ENCODE measurements around the gene ADAMTS12. TPM values are rescaled to one million over a fixed set of nuclear protein-coding genes. Genes with fewer than 3 reads are reported as not detected.

ADAMTS12 gene
- polyA plus RNA-seq, 1 of the 3 experiments (the other 2 are of a cell fraction) = 2.5 TPM

DNA sequence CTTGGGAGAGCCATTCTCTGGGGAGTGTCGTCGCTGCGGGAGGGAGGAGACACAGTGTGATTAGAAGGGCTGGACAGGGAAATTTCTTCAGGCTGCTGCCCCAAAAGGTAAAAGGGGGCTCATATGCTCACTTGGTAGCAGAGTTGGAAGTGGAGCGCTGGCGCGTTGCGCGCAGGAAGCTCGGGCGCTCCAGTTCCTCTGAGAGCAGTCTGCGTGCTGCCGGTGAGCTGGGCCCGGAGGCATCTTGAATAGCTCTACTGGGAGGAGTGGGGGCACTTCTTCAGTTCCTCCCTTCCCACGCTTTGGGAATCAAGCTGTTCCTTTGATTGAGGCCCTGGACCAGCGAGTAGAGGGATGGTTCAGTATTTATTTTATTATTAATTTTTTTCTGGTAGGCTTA lies 47.1 kb upstream of the ADAMTS12 start (continued):
- TF ChIP-seq TAF1 (IDR thresholded peaks at IDR 0.05; ENCODE audit: borderline replicate concordance, low read depth, low read length) (no peak), JUND (IDR thresholded peaks at IDR 0.05) (no peak)

DNA sequence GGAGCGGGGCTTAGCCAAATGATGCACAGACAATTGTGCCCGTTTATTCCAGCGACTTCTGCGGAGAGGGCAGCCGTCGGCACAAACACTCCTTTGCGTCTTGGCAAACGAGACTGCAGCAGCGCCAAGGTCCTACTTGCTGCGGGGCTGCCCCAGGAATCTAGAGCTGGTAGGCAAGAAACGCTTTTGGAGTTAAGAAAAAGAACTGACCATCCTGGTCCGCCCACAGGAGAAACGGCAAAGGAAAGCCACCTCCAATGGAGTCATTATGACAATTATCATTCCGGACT lies 46.7 kb upstream of the ADAMTS12 start:
- 80% methylated on average over 11 of the region's 14 CpGs for WGBS (ENCODE audit: low lambda C conversion rate)
- no peaks in the 10 kb centered on the region for H3K9me2 ChIP-seq

DNA sequence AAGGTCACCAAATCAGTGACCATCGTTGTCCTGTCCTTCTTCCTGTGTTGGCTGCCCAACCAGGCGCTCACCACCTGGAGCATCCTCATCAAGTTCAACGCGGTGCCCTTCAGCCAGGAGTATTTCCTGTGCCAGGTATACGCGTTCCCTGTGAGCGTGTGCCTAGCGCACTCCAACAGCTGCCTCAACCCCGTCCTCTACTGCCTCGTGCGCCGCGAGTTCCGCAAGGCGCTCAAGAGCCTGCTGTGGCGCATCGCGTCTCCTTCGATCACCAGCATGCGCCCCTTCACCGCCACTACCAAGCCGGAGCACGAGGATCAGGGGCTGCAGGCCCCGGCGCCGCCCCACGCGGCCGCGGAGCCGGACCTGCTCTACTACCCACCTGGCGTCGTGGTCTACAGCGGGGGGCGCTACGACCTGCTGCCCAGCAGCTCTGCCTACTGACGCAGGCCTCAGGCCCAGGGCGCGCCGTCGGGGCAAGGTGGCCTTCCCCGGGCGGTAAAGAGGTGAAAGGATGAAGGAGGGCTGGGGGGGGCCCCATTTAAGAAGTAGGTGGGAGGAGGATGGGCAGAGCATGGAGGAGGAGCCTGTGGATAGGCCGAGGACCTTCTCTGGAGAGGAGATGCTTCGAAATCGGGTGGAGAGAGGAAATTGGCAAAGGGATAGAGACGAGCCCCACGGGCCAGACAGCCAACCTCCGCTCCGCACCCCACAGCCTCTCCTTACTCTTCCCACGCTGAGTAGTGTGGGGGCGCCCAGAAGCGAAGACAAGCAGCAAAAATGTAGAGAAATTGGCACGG lies 46.1 kb upstream of the ADAMTS12 start:
- WGBS (ENCODE audit: low lambda C conversion rate) = 31% methylated on average over 51 of the region's 54 CpGs
- H3K27ac ChIP-seq (ENCODE audit: low read depth in 2 of 2, low read length in 1 of 2) = no peak overlapping the region
- H3K4me1 ChIP-seq (ENCODE audit: control insufficient read depth in 1 of 2, insufficient read depth in 2 of 2, low read depth in 1 of 2, low read length in 1 of 2) = peaks cover 0 to 6% of the 10 kb centered on the region in 2 experiments; a peak in 1 of 4 replicates
- H4K20me1 ChIP-seq (ENCODE audit: insufficient read depth) = 0 out of 2 replicates have a peak, but pooled peaks cover 4% of the 10 kb centered on the region
- no peak overlapping the region for H3K4me3 ChIP-seq (ENCODE audit: low read depth in 2 of 2, low read length in 1 of 2)
- no peaks in the 10 kb centered on the region for H3K9me2 ChIP-seq
- no peaks in the 10 kb centered on the region for H3F3A ChIP-seq (replicated peaks; ENCODE audit: insufficient read depth)
- H3K79me2 ChIP-seq (ENCODE audit: insufficient read depth) = no peaks in the 10 kb centered on the region
- no peak for DNase-seq
- H3K36me3 ChIP-seq (replicated peaks in 1 of 2; ENCODE audit: control insufficient read depth in 1 of 2, insufficient read depth in 2 of 2, low read length in 1 of 2) = no peaks in the 10 kb centered on the region
- CTCF ChIA-PET = interaction anchor here (2.5 kb wide), 2 partner anchors 18 to 502 kb away, joined by 6 to 8 read pairs; no protein-coding TSS in a partner anchor
- no peak overlapping the region for H3K4me2 ChIP-seq
- H2AFZ ChIP-seq (ENCODE audit: low read depth) = no peak overlapping the region
- H3K9ac ChIP-seq = no peak overlapping the region
- TF ChIP-seq FOXM1 (IDR thresholded peaks at IDR 0.05; ENCODE audit: low read depth) (no peak), POLR2AphosphoS5 (IDR thresholded peaks at IDR 0.05; ENCODE audit: low read depth, low read length) (no peak), NFIC (IDR thresholded peaks at IDR 0.05; ENCODE audit: borderline replicate concordance) (no peak)
- TF ChIP-seq, protein P1, sequence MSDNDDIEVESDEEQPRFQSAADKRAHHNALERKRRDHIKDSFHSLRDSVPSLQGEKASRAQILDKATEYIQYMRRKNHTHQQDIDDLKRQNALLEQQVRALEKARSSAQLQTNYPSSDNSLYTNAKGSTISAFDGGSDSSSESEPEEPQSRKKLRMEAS (IDR thresholded peaks at IDR 0.05; ENCODE audit: low read depth) = no peak
- POLR2A ChIA-PET = no interaction called here
- H3K27me3 ChIP-seq (ENCODE audit: insufficient read depth) = peaks cover 53% of the 10 kb centered on the region
- no peaks in the 10 kb centered on the region for H3K9me3 ChIP-seq

More for the DNA sequence above, 46.7 kb upstream of the ADAMTS12 start:
- Histone ChIP-seq H3K9me3 (no peaks in the 10 kb centered on the region), H3K4me2 (no peak overlapping the region), H3K27ac (ENCODE audit: low read depth in 2 of 2, low read length in 1 of 2) (no peak overlapping the region), H3K4me3 (ENCODE audit: low read depth in 2 of 2, low read length in 1 of 2) (no peak overlapping the region), H3K79me2 (ENCODE audit: insufficient read depth) (no peaks in the 10 kb centered on the region), H3K36me3 (replicated peaks in 1 of 2; ENCODE audit: control insufficient read depth in 1 of 2, insufficient read depth in 2 of 2, low read length in 1 of 2) (no peaks in the 10 kb centered on the region), H3K4me1 (ENCODE audit: control insufficient read depth in 1 of 2, insufficient read depth in 2 of 2, low read depth in 1 of 2, low read length in 1 of 2) (peaks cover 0 to 6% of the 10 kb centered on the region in 2 experiments; a peak in 1 of 4 replicates), H2AFZ (ENCODE audit: low read depth) (no peak overlapping the region), H3K9ac (no peak overlapping the region), H4K20me1 (ENCODE audit: insufficient read depth) (0 out of 2 replicates have a peak, but pooled peaks cover 4% of the 10 kb centered on the region), H3F3A (replicated peaks; ENCODE audit: insufficient read depth) (no peaks in the 10 kb centered on the region), H3K27me3 (ENCODE audit: insufficient read depth) (peaks cover 53% of the 10 kb centered on the region)
- ChIA-PET CTCF (interaction anchor here (2.5 kb wide), 1 partner anchor 502 kb away, joined by 8 read pairs; no protein-coding TSS in a partner anchor), POLR2A (no interaction called here)
- DNase-seq = no peak
- TF ChIP-seq TCF12 (IDR thresholded peaks at IDR 0.05) = no peak

DNA sequence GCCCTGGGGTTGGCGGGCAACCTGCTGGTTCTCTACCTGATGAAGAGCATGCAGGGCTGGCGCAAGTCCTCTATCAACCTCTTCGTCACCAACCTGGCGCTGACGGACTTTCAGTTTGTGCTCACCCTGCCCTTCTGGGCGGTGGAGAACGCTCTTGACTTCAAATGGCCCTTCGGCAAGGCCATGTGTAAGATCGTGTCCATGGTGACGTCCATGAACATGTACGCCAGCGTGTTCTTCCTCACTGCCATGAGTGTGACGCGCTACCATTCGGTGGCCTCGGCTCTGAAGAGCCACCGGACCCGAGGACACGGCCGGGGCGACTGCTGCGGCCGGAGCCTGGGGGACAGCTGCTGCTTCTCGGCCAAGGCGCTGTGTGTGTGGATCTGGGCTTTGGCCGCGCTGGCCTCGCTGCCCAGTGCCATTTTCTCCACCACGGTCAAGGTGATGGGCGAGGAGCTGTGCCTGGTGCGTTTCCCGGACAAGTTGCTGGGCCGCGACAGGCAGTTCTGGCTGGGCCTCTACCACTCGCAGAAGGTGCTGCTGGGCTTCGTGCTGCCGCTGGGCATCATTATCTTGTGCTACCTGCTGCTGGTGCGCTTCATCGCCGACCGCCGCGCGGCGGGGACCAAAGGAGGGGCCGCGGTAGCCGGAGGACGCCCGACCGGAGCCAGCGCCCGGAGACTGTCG lies 45.4 kb upstream of the ADAMTS12 start:
- Histone ChIP-seq H3K4me3 (ENCODE audit: low read depth in 2 of 2, low read length in 1 of 2) (peak overlapping the region; percentile 21 to 60), H3K27ac (ENCODE audit: low read depth in 2 of 2, low read length in 1 of 2) (no peak overlapping the region), H3K9me2 (no peaks in the 10 kb centered on the region), H3K36me3 (replicated peaks in 1 of 2; ENCODE audit: control insufficient read depth in 1 of 2, insufficient read depth in 2 of 2, low read length in 1 of 2) (no peaks in the 10 kb centered on the region), H2AFZ (ENCODE audit: low read depth) (no peak overlapping the region), H4K20me1 (ENCODE audit: insufficient read depth) (0 out of 2 replicates have a peak, but pooled peaks cover 4% of the 10 kb centered on the region), H3K9ac (no peak overlapping the region), H3K79me2 (ENCODE audit: insufficient read depth) (no peaks in the 10 kb centered on the region), H3K4me2 (peak overlapping the region; percentile 74), H3K4me1 (ENCODE audit: control insufficient read depth in 1 of 2, insufficient read depth in 2 of 2, low read depth in 1 of 2, low read length in 1 of 2) (peaks cover 0 to 6% of the 10 kb centered on the region in 2 experiments; a peak in 1 of 4 replicates), H3K9me3 (no peaks in the 10 kb centered on the region), H3F3A (replicated peaks; ENCODE audit: insufficient read depth) (no peaks in the 10 kb centered on the region), H3K27me3 (ENCODE audit: insufficient read depth) (peaks cover 53% of the 10 kb centered on the region)
- WGBS (ENCODE audit: low lambda C conversion rate) = 38% methylated on average over 23 of the region's 54 CpGs
- ChIA-PET POLR2A (no interaction called here), CTCF (interaction anchor here (0.9 to 4.4 kb wide), 7 partner anchors 8 to 503 kb away, joined by 3 to 38 read pairs (median 15); no protein-coding TSS in a partner anchor)
- DNase-seq = peak; percentile 46
- TF ChIP-seq, protein P2, sequence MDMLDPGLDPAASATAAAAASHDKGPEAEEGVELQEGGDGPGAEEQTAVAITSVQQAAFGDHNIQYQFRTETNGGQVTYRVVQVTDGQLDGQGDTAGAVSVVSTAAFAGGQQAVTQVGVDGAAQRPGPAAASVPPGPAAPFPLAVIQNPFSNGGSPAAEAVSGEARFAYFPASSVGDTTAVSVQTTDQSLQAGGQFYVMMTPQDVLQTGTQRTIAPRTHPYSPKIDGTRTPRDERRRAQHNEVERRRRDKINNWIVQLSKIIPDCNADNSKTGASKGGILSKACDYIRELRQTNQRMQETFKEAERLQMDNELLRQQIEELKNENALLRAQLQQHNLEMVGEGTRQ (IDR thresholded peaks at IDR 0.05; ENCODE audit: borderline replicate concordance, low read depth, low read length) = no peak
- TF ChIP-seq ELF1 (IDR thresholded peaks at IDR 0.05) (no peak), RXRA (IDR thresholded peaks at IDR 0.05; ENCODE audit: borderline replicate concordance, low read depth) (no peak), GATA2 (CRISPR knock-in tag; IDR thresholded peaks at IDR 0.05) (no peak), YY1 (IDR thresholded peaks at IDR 0.05; ENCODE audit: low read depth) (no peak), FOXJ3 (CRISPR knock-in tag; IDR thresholded peaks at IDR 0.05) (no peak), GABPA (IDR thresholded peaks at IDR 0.05; ENCODE audit: low read depth) (no peak), TAF1 (IDR thresholded peaks at IDR 0.05; ENCODE audit: borderline replicate concordance, low read depth, low read length) (no peak), SIN3A (IDR thresholded peaks at IDR 0.05; ENCODE audit: borderline replicate concordance, low read depth, low read length) (no peak), TEAD4 (IDR thresholded peaks at IDR 0.05; ENCODE audit: borderline replicate concordance, insufficient read depth) (no peak), RAD21 (IDR thresholded peaks at IDR 0.05; ENCODE audit: low read length) (no peak)
- TF ChIP-seq, protein P3, sequence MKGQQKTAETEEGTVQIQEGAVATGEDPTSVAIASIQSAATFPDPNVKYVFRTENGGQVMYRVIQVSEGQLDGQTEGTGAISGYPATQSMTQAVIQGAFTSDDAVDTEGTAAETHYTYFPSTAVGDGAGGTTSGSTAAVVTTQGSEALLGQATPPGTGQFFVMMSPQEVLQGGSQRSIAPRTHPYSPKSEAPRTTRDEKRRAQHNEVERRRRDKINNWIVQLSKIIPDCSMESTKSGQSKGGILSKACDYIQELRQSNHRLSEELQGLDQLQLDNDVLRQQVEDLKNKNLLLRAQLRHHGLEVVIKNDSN (IDR thresholded peaks at IDR 0.05; ENCODE audit: borderline replicate concordance, low read depth) = no peak

All from SK-N-SH (cell line).